Central memory CD4-positive, alpha-beta T cell (primary cell): ENCODE results near the gene RYR1.

Experiments used
- DNase-seq: peaks from one replicate; pipeline ENCODE4 v3.0.0; 2022

RYR1 gene

GRCh38 chr19:38519168-38519567 lies 85.7 kb downstream of the RYR1 start:
- DNase-seq: no peak

DNA sequence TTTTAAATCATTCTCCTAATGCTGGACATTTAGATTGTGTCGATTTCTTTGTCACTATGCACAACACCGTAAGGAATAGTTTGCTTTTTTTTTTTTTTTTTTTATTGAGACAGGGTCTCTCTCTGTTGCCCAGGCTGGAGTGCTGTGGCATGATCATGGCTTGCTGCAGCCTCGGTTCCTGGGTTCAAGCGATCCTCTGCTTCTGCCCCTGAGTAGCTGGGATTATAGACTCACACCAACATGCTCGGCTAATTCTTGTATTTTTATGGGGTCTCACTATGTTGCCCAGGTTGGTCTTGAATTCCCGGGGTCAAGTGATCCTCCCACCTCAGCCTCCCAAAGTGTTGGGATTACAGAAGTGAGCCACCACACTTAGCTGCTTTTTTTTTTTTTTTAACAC lies 86.5 kb downstream of the RYR1 start:
- DNase-seq: no peak

GRCh38 chr19:38522915-38523314 lies 89.4 kb downstream of the RYR1 start:
- DNase-seq: no peak

DNA sequence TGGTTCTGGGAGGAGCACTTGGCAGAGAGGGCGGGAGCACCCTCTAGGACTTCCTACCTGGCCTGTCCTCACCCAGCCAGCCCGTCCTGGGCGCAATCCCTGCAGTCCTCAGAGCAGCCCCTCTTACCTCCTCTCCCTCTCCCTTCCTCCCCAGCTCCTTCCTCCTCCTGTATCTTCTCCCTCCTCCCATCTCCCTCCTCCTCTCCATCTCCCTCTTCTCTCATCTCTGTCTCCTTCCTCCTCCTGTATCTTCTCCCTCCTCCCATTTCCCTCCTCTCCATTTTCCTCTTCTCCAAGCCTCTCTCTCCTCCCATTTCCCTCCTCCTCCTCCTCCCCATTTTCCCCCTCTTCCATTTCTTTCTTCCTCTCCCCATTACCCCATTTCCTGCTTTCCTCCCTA lies 89.8 kb downstream of the RYR1 start:
- DNase-seq: no peak

DNA sequence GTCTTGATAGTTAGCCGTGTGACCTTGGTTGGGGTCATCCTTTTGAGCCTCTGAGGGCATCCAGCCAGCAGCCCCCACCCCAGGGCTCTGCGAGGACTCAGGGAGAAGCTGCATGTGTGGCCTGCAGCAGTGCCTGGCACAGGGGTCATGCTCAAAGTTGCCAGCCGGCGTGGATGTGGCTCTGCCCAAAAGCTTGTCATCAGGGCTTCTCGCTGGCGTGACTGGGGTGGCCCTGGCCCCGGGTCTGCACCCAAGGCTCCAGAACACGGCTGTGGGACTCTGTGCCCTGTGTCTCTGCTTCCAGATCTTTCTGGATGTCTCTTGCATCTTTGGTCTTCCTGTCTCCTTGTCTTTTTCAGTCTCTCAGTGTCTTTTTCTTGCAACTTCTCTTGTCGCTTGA lies 90.9 kb downstream of the RYR1 start:
- no peak for DNase-seq

GRCh38 chr19:38524994-38525634 lies 91.6 kb downstream of the RYR1 start:
- no peak for DNase-seq

- no peak for DNase-seq
These were observed 92.9 kb downstream of the RYR1 start for GRCh38 chr19:38526430-38526829.

GRCh38 chr19:38527466-38528136 lies 94.1 kb downstream of the RYR1 start:
- DNase-seq: no peak

- DNase-seq: no peak
These were observed 94.8 kb downstream of the RYR1 start for GRCh38 chr19:38528213-38528755.

DNA sequence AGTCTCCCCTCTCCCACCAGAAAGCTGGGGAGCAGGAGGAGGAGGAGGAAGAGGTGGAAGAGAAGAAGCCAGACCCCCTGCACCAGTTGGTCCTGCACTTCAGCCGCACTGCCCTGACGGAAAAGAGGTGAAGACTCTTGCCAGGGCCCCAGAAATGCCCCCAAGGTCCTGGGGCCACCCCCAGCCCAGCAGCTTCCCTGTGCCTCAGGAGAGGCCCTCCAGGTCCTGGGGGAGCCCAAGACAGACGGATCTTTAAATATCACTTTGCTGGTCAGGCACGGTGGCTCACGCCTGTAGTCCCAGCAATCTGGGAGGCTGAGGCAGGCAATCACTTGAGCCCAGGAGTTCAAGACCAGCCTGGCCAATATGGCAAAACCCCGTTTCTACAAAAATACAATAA lies 95.4 kb downstream of the RYR1 start:
- no peak for DNase-seq

DNA sequence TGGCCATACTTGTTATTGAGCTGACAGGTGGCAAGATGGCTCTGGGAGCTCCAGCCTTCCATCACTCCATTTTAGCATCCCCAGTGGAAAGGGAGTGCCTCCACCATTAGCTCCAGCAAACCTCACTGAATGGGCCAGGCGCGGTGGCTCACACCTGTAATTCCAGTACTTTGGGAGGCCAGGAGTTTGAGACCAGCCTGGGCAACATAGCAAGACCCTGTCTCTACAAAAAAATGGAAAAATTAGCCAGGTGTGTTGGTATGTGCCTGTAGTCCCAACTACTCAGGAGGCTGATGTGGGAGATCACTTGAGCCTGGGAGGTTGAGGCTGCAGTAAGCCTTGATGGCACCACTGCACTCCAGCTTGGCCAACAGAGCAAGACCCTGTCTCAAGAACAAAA lies 98.0 kb downstream of the RYR1 start:
- DNase-seq: no peak

- no peak for DNase-seq
These were observed 99.4 kb downstream of the RYR1 start for GRCh38 chr19:38532939-38533338.

GRCh38 chr19:38534574-38534973 lies 101.1 kb downstream of the RYR1 start:
- no peak for DNase-seq

GRCh38 chr19:38535212-38535611 lies 101.7 kb downstream of the RYR1 start:
- DNase-seq: no peak

DNA sequence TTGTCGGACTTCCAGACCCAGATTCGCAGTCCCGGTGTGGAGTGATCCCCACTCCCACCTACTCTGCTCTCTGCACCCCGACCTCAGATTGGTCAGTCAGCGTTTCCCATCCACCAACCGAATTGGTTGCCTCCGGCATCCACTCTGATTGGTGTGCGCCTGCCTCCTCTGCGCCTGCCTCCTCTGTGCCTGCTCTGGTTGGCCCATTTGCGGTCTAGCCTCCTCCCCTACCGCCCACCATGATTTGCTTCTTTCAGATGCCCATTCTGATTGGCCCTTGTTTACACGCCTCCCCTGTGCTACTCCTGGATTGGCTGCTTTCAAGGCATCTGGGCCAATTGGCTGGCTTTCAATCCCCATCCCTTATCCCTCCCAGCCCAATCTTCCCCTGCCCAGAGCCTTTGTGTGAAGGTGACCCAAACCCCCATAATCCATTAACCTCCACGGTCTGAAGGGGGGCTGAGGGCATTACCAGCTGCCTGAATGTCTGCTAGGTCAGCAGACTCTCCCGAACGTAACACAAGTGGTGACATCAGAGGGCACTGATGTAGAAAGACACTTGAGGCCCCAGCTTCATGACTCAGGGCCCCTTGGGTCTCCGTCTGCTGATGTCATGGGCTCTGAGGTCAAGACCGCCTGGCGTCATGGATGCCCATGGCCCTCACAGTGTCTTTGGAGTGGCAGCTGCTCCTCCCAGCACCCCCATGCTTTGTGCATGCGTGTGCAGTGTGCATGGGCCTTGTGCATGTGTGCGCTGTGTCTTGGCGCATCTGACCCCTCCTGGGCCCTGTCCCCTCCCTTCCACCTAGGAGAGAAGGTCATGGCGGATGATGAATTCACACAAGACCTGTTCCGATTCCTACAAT lies 103.8 kb downstream of the RYR1 start:
- DNase-seq: no peak

- no peak for DNase-seq
These were observed 104.9 kb downstream of the RYR1 start for GRCh38 chr19:38538386-38538785.

DNA sequence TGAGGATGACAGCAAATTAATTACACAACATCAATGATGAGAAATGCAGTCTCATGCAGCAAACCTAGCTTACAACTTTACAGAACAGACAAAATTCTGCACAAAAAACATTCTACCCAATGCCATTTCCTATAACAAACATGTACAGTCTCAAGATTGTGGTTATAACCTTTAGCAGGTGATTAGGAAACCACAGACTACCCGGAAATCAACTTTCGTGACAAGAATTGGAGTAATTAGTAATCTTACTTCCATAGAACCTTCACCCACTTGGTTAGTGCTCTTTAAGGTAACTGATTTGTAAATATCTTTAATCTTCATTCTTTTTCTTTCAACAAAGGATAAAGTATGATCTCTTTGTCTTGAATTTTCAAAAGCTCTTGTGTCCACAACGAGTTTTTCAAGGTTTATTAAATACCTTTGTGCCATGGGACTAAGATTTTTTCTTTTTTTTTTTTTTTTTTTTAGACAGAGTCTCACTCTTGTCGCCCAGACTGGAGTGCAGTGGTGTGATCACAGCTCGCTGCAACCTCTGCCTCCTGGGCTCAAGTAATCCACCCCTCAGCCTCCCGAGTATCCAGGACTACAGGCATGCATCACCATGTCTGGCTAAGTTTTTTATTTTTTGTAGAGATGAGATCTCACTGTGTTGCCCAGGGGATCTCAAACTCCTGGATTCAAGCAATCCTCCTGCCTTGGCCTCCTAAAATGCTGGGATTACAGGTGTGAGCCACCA lies 105.5 kb downstream of the RYR1 start:
- DNase-seq: peak; percentile 76

GRCh38 chr19:38539751-38540150 lies 106.3 kb downstream of the RYR1 start:
- no peak for DNase-seq

GRCh38 chr19:38542040-38542439 lies 108.5 kb downstream of the RYR1 start:
- DNase-seq: no peak

DNA sequence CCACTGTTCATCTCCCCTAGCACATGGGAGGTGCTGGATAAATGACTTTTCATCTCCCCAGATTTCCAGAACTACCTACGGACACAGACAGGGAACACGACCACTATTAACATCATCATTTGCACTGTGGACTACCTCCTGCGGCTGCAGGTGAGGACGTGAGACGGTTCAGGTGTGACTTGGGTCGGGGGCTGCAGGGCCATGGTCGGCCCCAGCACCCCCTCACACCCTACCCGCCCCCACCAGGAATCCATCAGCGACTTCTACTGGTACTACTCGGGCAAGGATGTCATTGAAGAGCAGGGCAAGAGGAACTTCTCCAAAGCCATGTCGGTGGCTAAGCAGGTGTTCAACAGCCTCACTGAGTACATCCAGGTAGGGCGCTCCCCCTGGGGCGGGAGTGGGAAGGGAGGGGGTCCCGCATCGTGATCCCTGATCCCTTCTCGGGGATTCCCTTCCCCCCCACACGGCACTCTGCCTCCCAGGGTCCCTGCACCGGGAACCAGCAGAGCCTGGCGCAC lies 109.9 kb downstream of the RYR1 start:
- DNase-seq: no peak

GRCh38 chr19:38543807-38544568 lies 110.5 kb downstream of the RYR1 start:
- no peak for DNase-seq
